K562 (cell line): ENCODE results near the gene FTO. TPM values are rescaled to one million over a fixed set of nuclear protein-coding genes. Genes with fewer than 3 reads are reported as not detected.

ENCODE experiments used
- ATAC-seq: fragments of 200-7000 bp; cut with Tn5 transposase; 3 replicates; pipeline ENCODE4 v1.9.1; 2020; ENCODE audit warnings: moderate library complexity
- BruUV-seq: library from RNA; stranded (reverse); fragments of 400-500 nt; replicated peaks from 2 replicates; lab custom pipeline; 2021; lab: Mats Ljungman, UMichigan
- CTCF ChIA-PET: fragments of 300-600 bp; formaldehyde crosslinking; extraction: SDS; loops from one replicate; lab custom pipeline; 2021; ENCODE audit warnings: low intra/inter-chr PET ratio; lab: Yijun Ruan, JAX
- POLR2A ChIA-PET: fragments of 300-600, 350-650 bp; sonication (Branson Sonifier 250); formaldehyde crosslinking; extraction: SDS; loops from one replicate; lab custom pipeline; 2021; ENCODE audit warnings: antibody characterized with exemption, inconsistent platforms; lab: Yijun Ruan, JAX
- DNase-seq, 4 experiments: peaks; one replicate each; pipeline versions ENCODE4 v3.0.0 to v3.0.0-alpha.2; 2011 to 2018; ENCODE audit warnings: low spot score in 3 of 4, mixed read lengths in 3 of 4; ENCODE audit errors: extremely low read depth in 1 of 4
- FAIRE-seq: peaks from 2 replicates; lab custom pipeline; 2011; peaks lifted over from hg19 to GRCh38; lab: Jason Lieb, UNC
- H2AFZ ChIP-seq: 2 replicates; pipeline ENCODE4 v1.6.0; 2011; ENCODE audit warnings: low read depth, low read length, control low read depth, inconsistent platforms
- H3K27ac ChIP-seq: fragments of 200-600 bp; 3 replicates; pipeline ENCODE4 v1.8.0; 2011; ENCODE audit warnings: low read depth, mild to moderate bottlenecking, control low read depth, inconsistent platforms, low read length, moderate library complexity, mixed read lengths; ENCODE audit errors: extremely low read depth
- H3K27me3 ChIP-seq, 2 experiments: fragments of 300-600 bp in 1 of 2; 2 replicates in 1 of 2; 3 replicates in 1 of 2; pipeline versions ENCODE4 v1.6.0 to v1.8.0; 2011; ENCODE audit warnings: inconsistent platforms in 2 of 2, low read length in 2 of 2, mild to moderate bottlenecking in 1 of 2, mixed read lengths in 1 of 2, moderate library complexity in 1 of 2; ENCODE audit not compliant: control insufficient read depth in 2 of 2, insufficient read depth in 2 of 2
- H3K36me3 ChIP-seq: fragments of 300-600 bp; 3 replicates; pipeline ENCODE4 v1.8.0; 2011; ENCODE audit warnings: mild to moderate bottlenecking, low read length, inconsistent platforms; ENCODE audit not compliant: control insufficient read depth, insufficient read depth
- H3K4me1 ChIP-seq, 2 experiments: fragments of 200-600 bp in 1 of 2; replicated peaks in 1 of 2; 2 replicates in 1 of 2; 3 replicates in 1 of 2; pipeline versions ENCODE4 v1.5.1 to v1.8.0; 2011; ENCODE audit warnings: inconsistent platforms in 2 of 2, low read length in 2 of 2, mild to moderate bottlenecking in 1 of 2, mixed read lengths in 1 of 2, moderate library complexity in 1 of 2; ENCODE audit not compliant: control insufficient read depth in 2 of 2, insufficient read depth in 2 of 2
- H3K4me2 ChIP-seq: 2 replicates; pipeline ENCODE4 v1.6.1; 2011; ENCODE audit warnings: low read length, control low read depth, inconsistent platforms, mixed read lengths; ENCODE audit not compliant: insufficient read depth
- H3K4me3 ChIP-seq: fragments of 200-600 bp; sonication (generic), shearing (Covaris generic); 2 replicates; pipeline ENCODE4 v1.5.1; 2016; ENCODE audit warnings: control low read depth, inconsistent platforms
- H3K79me2 ChIP-seq: fragments of 200-600 bp; 3 replicates; pipeline ENCODE4 v1.8.0; 2011; ENCODE audit warnings: low read length, inconsistent platforms; ENCODE audit not compliant: control insufficient read depth, insufficient read depth
- H3K9ac ChIP-seq, 2 experiments: 2 replicates each; pipeline versions ENCODE4 v1.6.0 to v1.6.1; 2011; ENCODE audit warnings: low read depth in 2 of 2, low read length in 2 of 2, control low read depth in 1 of 2, inconsistent platforms in 1 of 2, mild to moderate bottlenecking in 1 of 2, mixed read lengths in 1 of 2; ENCODE audit not compliant: insufficient read depth in 1 of 2
- H3K9me1 ChIP-seq: one replicate; pipeline ENCODE4 v1.6.0; 2011; ENCODE audit warnings: inconsistent platforms, mild to moderate bottlenecking, low read length, moderate library complexity; ENCODE audit not compliant: control insufficient read depth, insufficient read depth
- H3K9me3 ChIP-seq: replicated peaks from 2 replicates; pipeline ENCODE4 v1.5.1; 2011; ENCODE audit warnings: low read depth, low read length, inconsistent platforms; ENCODE audit not compliant: control insufficient read depth, insufficient read depth
- H4K20me1 ChIP-seq: replicated peaks from 2 replicates; pipeline ENCODE4 v1.6.1; 2011; ENCODE audit warnings: low read length, inconsistent platforms, mixed read lengths; ENCODE audit not compliant: control insufficient read depth, insufficient read depth
- GABPB1 ChIP-seq: sonication (generic); formaldehyde crosslinking; IDR thresholded peaks from 2 replicates; pipeline ENCODE4 v1.8.0; 2022; ENCODE audit warnings: mild to moderate bottlenecking, missing genetic modification reagents
- IFI16 ChIP-seq: fragments of 250-450 bp; sonication (Bioruptor Pico); IDR thresholded peaks from 2 replicates; pipeline ENCODE4 v2.1.2; 2022; ENCODE audit warnings: mild to moderate bottlenecking, inconsistent platforms
- KLF1 ChIP-seq: fragments of 450-650 bp; IDR thresholded peaks from 2 replicates; pipeline ENCODE4 v1.6.1; 2016; ENCODE audit warnings: missing genetic modification characterization, missing compliant biosample characterization
- KLF10 ChIP-seq: fragments of 250-450 bp; sonication (Bioruptor Pico); IDR thresholded peaks from 2 replicates; pipeline ENCODE4 v1.6.1; 2021; ENCODE audit warnings: matching md5 sums
- NR2C1 ChIP-seq, 2 experiments: fragments of 450-650 bp; IDR thresholded peaks; 2 replicates each; pipeline ENCODE4 v1.6.1; 2017; ENCODE audit warnings: mild to moderate bottlenecking in 2 of 2, antibody characterized with exemption in 1 of 2, inconsistent platforms in 1 of 2, missing compliant biosample characterization in 1 of 2, missing genetic modification characterization in 1 of 2
- RBM17 ChIP-seq: fragments of 200-400 bp; formaldehyde crosslinking; IDR thresholded peaks from 2 replicates; pipeline ENCODE4 v1.6.1; 2017; ENCODE audit warnings: low read depth, mild to moderate bottlenecking, low read length, borderline replicate concordance
- RCOR1 ChIP-seq, 2 experiments: IDR thresholded peaks; 2 replicates each; pipeline ENCODE4 v1.6.1; 2012; ENCODE audit warnings: low read depth in 2 of 2, low read length in 2 of 2, borderline replicate concordance in 1 of 2, improper control_type of control experiment in 1 of 2
- STAG1 ChIP-seq: sonication (generic); formaldehyde crosslinking; IDR thresholded peaks from 2 replicates; pipeline ENCODE4 v1.5.0; 2020; ENCODE audit warnings: missing genetic modification reagents, borderline replicate concordance
- ZNF561 ChIP-seq: fragments of 450-650 bp; formaldehyde crosslinking; conservative IDR thresholded peaks from 2 replicates; pipeline ENCODE4 v1.4.0; 2020; ENCODE audit warnings: mild to moderate bottlenecking, moderate library complexity
- ZNF609 ChIP-seq: sonication (generic); formaldehyde crosslinking; IDR thresholded peaks from 2 replicates; pipeline ENCODE4 v1.8.1; 2023; ENCODE audit warnings: missing genetic modification reagents, mild to moderate bottlenecking, borderline replicate concordance
- WGBS: fragments of 100-300 bp; shearing (Covaris generic); methylation state at CpG from one replicate; pipeline ENCODE4 v1.1.6; 2016; ENCODE audit warnings: low coverage, mixed read lengths; ENCODE audit not compliant: insufficient coverage; ENCODE audit errors: missing lambda C conversion rate; 5-methylcytosine and 5-hydroxymethylcytosine counted together
- in situ Hi-C: fragments of 300-500 bp; cut with MboI; formaldehyde crosslinking; loops from 4 replicates; pipeline ENCODE4 v1.15.0; 2018; ENCODE audit warnings: inconsistent platforms, mixed read lengths
- intact Hi-C: fragments of 100-400 bp; cut with micrococcal nuclease; formaldehyde crosslinking; loops from 2 replicates; pipeline ENCODE4 v1.14.2; 2022
- polyA plus RNA-seq, 8 experiments: library from polyadenylated mRNA; depleted of rRNA in 4 of 8; stranded (reverse) in 5 of 8; unstranded in 3 of 8; fragments of >200 nt; fragmentation: Nextera tagmentation in 2 of 8; fragmentation: Illumina TruSeq in 1 of 8; extraction: Ambion mirVana in 2 of 8; extraction: Trizol in 1 of 8; gene quantifications; 2 replicates each; pipeline versions ENCODE4 v1.2.1 to v1.2.3, GENCODE V29; 2011 to 2014; ENCODE audit warnings: inconsistent platforms in 1 of 8, missing spikeins in 1 of 8
- total RNA-seq, 7 experiments: library from RNA; depleted of rRNA in 6 of 7; stranded (reverse); fragments of >200 nt in 6 of 7; fragmentation: Illumina TruSeq in 2 of 7; extraction: Trizol in 2 of 7; gene quantifications; 2 replicates each; pipeline versions ENCODE4 v1.2.1 to v1.2.3, GENCODE V29; 2011 to 2021; ENCODE audit warnings: low replicate concordance in 1 of 7
- TF ChIP-seq, protein P1 (sequence below), 2 experiments: fragments of 150-350 bp in 1 of 2; IDR thresholded peaks; 2 replicates each; pipeline ENCODE4 v1.6.1; 2012 to 2016; ENCODE audit warnings: low read depth in 2 of 2, low read length in 2 of 2, mild to moderate bottlenecking in 1 of 2, moderate library complexity in 1 of 2
- TF ChIP-seq, protein P2 (sequence below): IDR thresholded peaks from 2 replicates; pipeline ENCODE4 v1.6.1; 2011; ENCODE audit not compliant: insufficient read length; ENCODE audit errors: extremely low read depth
- TF ChIP-seq, protein P3 (sequence below): fragments of 250-450 bp; sonication (Bioruptor Pico); IDR thresholded peaks from 2 replicates; pipeline ENCODE4 v1.8.0; 2021; ENCODE audit warnings: borderline replicate concordance, mild to moderate bottlenecking, moderate library complexity; ENCODE audit not compliant: poor library complexity, severe bottlenecking

The FTO gene
- total and polyA plus RNA-seq, 9 of the 15 experiments (the other 6 are each of a cell fraction or from before 2014, with no cell fraction given), result 11.3 to 27.7 (median 25.5) TPM

- TF ChIP-seq GABPB1 (CRISPR knock-in tag), result no peak
- TF ChIP-seq KLF10 (CRISPR knock-in tag), result no peak
- TF ChIP-seq RCOR1 (IDR thresholded peaks at IDR 0.05; ENCODE audit: borderline replicate concordance in 1 of 2, low read depth in 2 of 2, low read length in 2 of 2), result no peak
- no peak for TF ChIP-seq RBM17
- TF ChIP-seq ZNF561, result no peak
- TF ChIP-seq, protein P1, sequence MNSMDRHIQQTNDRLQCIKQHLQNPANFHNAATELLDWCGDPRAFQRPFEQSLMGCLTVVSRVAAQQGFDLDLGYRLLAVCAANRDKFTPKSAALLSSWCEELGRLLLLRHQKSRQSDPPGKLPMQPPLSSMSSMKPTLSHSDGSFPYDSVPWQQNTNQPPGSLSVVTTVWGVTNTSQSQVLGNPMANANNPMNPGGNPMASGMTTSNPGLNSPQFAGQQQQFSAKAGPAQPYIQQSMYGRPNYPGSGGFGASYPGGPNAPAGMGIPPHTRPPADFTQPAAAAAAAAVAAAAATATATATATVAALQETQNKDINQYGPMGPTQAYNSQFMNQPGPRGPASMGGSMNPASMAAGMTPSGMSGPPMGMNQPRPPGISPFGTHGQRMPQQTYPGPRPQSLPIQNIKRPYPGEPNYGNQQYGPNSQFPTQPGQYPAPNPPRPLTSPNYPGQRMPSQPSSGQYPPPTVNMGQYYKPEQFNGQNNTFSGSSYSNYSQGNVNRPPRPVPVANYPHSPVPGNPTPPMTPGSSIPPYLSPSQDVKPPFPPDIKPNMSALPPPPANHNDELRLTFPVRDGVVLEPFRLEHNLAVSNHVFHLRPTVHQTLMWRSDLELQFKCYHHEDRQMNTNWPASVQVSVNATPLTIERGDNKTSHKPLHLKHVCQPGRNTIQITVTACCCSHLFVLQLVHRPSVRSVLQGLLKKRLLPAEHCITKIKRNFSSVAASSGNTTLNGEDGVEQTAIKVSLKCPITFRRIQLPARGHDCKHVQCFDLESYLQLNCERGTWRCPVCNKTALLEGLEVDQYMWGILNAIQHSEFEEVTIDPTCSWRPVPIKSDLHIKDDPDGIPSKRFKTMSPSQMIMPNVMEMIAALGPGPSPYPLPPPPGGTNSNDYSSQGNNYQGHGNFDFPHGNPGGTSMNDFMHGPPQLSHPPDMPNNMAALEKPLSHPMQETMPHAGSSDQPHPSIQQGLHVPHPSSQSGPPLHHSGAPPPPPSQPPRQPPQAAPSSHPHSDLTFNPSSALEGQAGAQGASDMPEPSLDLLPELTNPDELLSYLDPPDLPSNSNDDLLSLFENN (IDR thresholded peaks at IDR 0.05; ENCODE audit: low read depth in 2 of 2, low read length in 2 of 2), result no peak
- TF ChIP-seq KLF1 (tag), result no peak
- TF ChIP-seq, protein P2, sequence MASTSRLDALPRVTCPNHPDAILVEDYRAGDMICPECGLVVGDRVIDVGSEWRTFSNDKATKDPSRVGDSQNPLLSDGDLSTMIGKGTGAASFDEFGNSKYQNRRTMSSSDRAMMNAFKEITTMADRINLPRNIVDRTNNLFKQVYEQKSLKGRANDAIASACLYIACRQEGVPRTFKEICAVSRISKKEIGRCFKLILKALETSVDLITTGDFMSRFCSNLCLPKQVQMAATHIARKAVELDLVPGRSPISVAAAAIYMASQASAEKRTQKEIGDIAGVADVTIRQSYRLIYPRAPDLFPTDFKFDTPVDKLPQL, result no peak
- TF ChIP-seq ZNF609 (CRISPR knock-in tag), result no peak
- TF ChIP-seq, protein P3, sequence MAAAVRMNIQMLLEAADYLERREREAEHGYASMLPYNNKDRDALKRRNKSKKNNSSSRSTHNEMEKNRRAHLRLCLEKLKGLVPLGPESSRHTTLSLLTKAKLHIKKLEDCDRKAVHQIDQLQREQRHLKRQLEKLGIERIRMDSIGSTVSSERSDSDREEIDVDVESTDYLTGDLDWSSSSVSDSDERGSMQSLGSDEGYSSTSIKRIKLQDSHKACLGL (CRISPR knock-in tag), result no peak
- TF ChIP-seq IFI16 (CRISPR knock-in tag), result no peak
- no peak for TF ChIP-seq STAG1 (CRISPR knock-in tag)
- no peak for TF ChIP-seq NR2C1 (IDR thresholded peaks at IDR 0.05)
- TF ChIP-seq NR2C1 (tag; IDR thresholded peaks at IDR 0.05), result no peak
- ATAC-seq, result no peak
- Histone ChIP-seq H4K20me1 (no peaks in the 10 kb centered on the region; the same call in 1 of the 2 replicates), H3K4me3 (no peak overlapping the region), H3K27me3 (no peaks in the 10 kb centered on the region), H3K4me1 (no peaks in the 10 kb centered on the region), H3K9me1 (no peaks in the 10 kb centered on the region), H3K9me3 (no peaks in the 10 kb centered on the region), H3K27ac (no peak overlapping the region), H3K4me2 (no peak overlapping the region), H3K9ac (no peak overlapping the region), H3K36me3 (no peaks in the 10 kb centered on the region), H3K79me2 (no peaks in the 10 kb centered on the region), H2AFZ (no peak overlapping the region)
- WGBS, result 10% methylated on average over 5 of the region's 5 CpGs
- in situ Hi-C loops, result no loop called here
- intact Hi-C loops, result no loop called here
- no peak for FAIRE-seq
- ChIA-PET POLR2A (no interaction called here), CTCF (no interaction called here)
- no peak for DNase-seq
- BruUV-seq, result no TSS peak
Observed at GRCh38 chr16:53950677-53951076, 246.7 kb downstream of the FTO start.
